ENCODE results near the gene ANO9.
A peak's percentile ranks its signal among the peaks of the same experiment; 100 is the strongest.
"Not testable (repeated sequence)": the region's sequence is repeated elsewhere in the genome, so short reads cannot be mapped to it uniquely, and the experiment has no call there.

ANO9 gene

GRCh38 chr11:471468-472145 is 29.8 kb upstream of the ANO9 start:
- no peak overlapping the region for H3K4me3 ChIP-seq (ENCODE audit: low read length)
- TF ChIP-seq CTCF (conservative IDR thresholded peaks at IDR 0.05; ENCODE audit: low read depth, low read length): no peak
- DNase-seq (ENCODE audit: low read depth): no peak

GRCh38 chr11:469684-470560 is 28.1 kb upstream of the ANO9 start:
- peak overlapping the region; percentile 31 for H3K4me3 ChIP-seq (ENCODE audit: low read length)
- DNase-seq (ENCODE audit: low read depth): peak; percentile 63
- TF ChIP-seq CTCF (conservative IDR thresholded peaks at IDR 0.05; ENCODE audit: low read depth, low read length): peak; percentile 31

GRCh38 chr11:469026-469683 is 27.3 kb upstream of the ANO9 start:
- H3K4me3 ChIP-seq (ENCODE audit: low read length): peak overlapping the region; percentile 31
- DNase-seq (ENCODE audit: low read depth): not testable (repeated sequence)

GRCh38 chr11:468493-468892 is 26.7 kb upstream of the ANO9 start:
- TF ChIP-seq CTCF (conservative IDR thresholded peaks at IDR 0.05; ENCODE audit: low read depth, low read length): no peak
- no peak overlapping the region for H3K4me3 ChIP-seq (ENCODE audit: low read length)
- DNase-seq (ENCODE audit: low read depth): no peak

GRCh38 chr11:468036-468435 is 26.2 kb upstream of the ANO9 start:
- no peak overlapping the region for H3K4me3 ChIP-seq (ENCODE audit: low read length)
- DNase-seq (ENCODE audit: low read depth): no peak
- no peak for TF ChIP-seq CTCF (conservative IDR thresholded peaks at IDR 0.05; ENCODE audit: low read depth, low read length)

GRCh38 chr11:465896-466530 is 24.2 kb upstream of the ANO9 start:
- no peak overlapping the region for H3K4me3 ChIP-seq (ENCODE audit: low read length)
- TF ChIP-seq CTCF (conservative IDR thresholded peaks at IDR 0.05; ENCODE audit: low read depth, low read length): no peak
- no peak for DNase-seq (ENCODE audit: low read depth)

GRCh38 chr11:464316-464715 is 22.5 kb upstream of the ANO9 start:
- H3K4me3 ChIP-seq (ENCODE audit: low read length): no peak overlapping the region
- DNase-seq (ENCODE audit: low read depth): no peak
- TF ChIP-seq CTCF (conservative IDR thresholded peaks at IDR 0.05; ENCODE audit: low read depth, low read length): no peak

Data from retinal pigment epithelial cell (primary cell).